ENCODE measurements around the gene SMG6. TPM values are rescaled to one million over a fixed set of nuclear protein-coding genes. Genes with fewer than 3 reads are reported as not detected.

SMG6 gene
- total and polyA plus RNA-seq, 2 of the 13 experiments (the other 11 are each of a cell fraction or from before 2014, with no cell fraction given): 4.6 to 14.6 TPM

DNA sequence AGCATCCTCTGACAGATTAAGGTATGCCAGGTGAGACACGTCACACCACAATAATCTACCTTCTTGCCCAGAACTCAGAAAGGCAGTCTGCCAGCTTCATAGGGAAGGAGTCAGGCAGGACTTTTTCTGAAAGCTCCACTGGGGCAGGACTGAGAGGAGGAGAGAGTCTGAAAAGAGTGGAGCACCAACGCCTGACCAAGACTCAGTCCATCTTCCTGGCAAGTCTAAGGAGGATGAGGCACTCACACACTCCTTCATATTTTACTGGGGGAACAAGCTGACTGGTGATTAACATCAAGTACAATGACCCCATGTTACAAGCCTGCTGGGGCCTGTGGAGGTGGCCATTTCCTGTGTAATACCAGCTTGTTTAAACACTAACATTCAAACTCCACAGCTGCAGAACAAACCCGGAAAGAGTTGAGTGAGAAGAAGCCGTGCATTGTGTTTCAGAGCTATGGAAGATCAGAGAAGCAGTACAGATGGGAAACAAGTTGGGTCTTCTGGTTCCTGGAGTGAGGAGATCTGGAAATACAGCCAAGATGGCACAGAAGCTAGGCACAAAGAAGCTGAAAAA lies 126.3 kb downstream of the SMG6 start (continued):
- TF ChIP-seq FOXO1 (CRISPR knock-in tag; IDR thresholded peaks at IDR 0.05) (peak; percentile 25; the same call in 1 of the 2 replicates), MAFG (CRISPR knock-in tag; IDR thresholded peaks at IDR 0.05) (no peak), ZBTB38 (CRISPR knock-in tag; IDR thresholded peaks at IDR 0.05) (no peak), KAT8 (CRISPR knock-in tag; IDR thresholded peaks at IDR 0.05) (peak; percentile 60), ZNF749 (CRISPR knock-in tag; IDR thresholded peaks at IDR 0.05; ENCODE audit: borderline replicate concordance) (no peak), RBFOX2 (IDR thresholded peaks at IDR 0.05; ENCODE audit: low read depth, low read length) (no peak), FOXA1 (IDR thresholded peaks at IDR 0.05) (no peak), FOXA1 (CRISPR knock-in tag; IDR thresholded peaks at IDR 0.05) (peak; percentile 57; the same call in 1 of the 2 replicates), ZNF614 (CRISPR knock-in tag; IDR thresholded peaks at IDR 0.05; ENCODE audit: borderline replicate concordance) (peak; percentile 55; the same call in 1 of the 2 replicates), ZNF672 (CRISPR knock-in tag; IDR thresholded peaks at IDR 0.05) (no peak), ZNF772 (CRISPR knock-in tag; IDR thresholded peaks at IDR 0.05) (no peak), ZNF33B (CRISPR knock-in tag; IDR thresholded peaks at IDR 0.05) (no peak), ZNF224 (CRISPR knock-in tag; IDR thresholded peaks at IDR 0.05) (no peak), ZNF775 (CRISPR knock-in tag; IDR thresholded peaks at IDR 0.05; ENCODE audit: borderline replicate concordance) (no peak), ZFP41 (CRISPR knock-in tag; IDR thresholded peaks at IDR 0.05; ENCODE audit: borderline replicate concordance) (no peak), NPAS2 (CRISPR knock-in tag; IDR thresholded peaks at IDR 0.05; ENCODE audit: borderline replicate concordance) (no peak), SALL1 (CRISPR knock-in tag; IDR thresholded peaks at IDR 0.05) (peak; percentile 21; the same call in 1 of the 2 replicates), ZNF720 (CRISPR knock-in tag; IDR thresholded peaks at IDR 0.05) (no peak), RFX1 (IDR thresholded peaks at IDR 0.05) (no peak), KAT7 (CRISPR knock-in tag; IDR thresholded peaks at IDR 0.05; ENCODE audit: borderline replicate concordance) (no peak), ZNF34 (CRISPR knock-in tag; IDR thresholded peaks at IDR 0.05; ENCODE audit: borderline replicate concordance) (no peak), CEBPB (IDR thresholded peaks at IDR 0.05; ENCODE audit: borderline replicate concordance, low read depth, low read length) (no peak)
- TF ChIP-seq, protein P1, sequence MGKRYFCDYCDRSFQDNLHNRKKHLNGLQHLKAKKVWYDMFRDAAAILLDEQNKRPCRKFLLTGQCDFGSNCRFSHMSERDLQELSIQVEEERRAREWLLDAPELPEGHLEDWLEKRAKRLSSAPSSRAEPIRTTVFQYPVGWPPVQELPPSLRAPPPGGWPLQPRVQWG (CRISPR knock-in tag; IDR thresholded peaks at IDR 0.05; ENCODE audit: borderline replicate concordance, low read depth): no peak
- TF ChIP-seq, protein P2, sequence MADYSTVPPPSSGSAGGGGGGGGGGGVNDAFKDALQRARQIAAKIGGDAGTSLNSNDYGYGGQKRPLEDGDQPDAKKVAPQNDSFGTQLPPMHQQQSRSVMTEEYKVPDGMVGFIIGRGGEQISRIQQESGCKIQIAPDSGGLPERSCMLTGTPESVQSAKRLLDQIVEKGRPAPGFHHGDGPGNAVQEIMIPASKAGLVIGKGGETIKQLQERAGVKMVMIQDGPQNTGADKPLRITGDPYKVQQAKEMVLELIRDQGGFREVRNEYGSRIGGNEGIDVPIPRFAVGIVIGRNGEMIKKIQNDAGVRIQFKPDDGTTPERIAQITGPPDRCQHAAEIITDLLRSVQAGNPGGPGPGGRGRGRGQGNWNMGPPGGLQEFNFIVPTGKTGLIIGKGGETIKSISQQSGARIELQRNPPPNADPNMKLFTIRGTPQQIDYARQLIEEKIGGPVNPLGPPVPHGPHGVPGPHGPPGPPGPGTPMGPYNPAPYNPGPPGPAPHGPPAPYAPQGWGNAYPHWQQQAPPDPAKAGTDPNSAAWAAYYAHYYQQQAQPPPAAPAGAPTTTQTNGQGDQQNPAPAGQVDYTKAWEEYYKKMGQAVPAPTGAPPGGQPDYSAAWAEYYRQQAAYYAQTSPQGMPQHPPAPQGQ (CRISPR knock-in tag; IDR thresholded peaks at IDR 0.05; ENCODE audit: borderline replicate concordance): no peak
- TF ChIP-seq, protein P3, sequence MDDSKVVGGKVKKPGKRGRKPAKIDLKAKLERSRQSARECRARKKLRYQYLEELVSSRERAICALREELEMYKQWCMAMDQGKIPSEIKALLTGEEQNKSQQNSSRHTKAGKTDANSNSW (CRISPR knock-in tag; IDR thresholded peaks at IDR 0.05; ENCODE audit: borderline replicate concordance): no peak
- TF ChIP-seq, protein P4, sequence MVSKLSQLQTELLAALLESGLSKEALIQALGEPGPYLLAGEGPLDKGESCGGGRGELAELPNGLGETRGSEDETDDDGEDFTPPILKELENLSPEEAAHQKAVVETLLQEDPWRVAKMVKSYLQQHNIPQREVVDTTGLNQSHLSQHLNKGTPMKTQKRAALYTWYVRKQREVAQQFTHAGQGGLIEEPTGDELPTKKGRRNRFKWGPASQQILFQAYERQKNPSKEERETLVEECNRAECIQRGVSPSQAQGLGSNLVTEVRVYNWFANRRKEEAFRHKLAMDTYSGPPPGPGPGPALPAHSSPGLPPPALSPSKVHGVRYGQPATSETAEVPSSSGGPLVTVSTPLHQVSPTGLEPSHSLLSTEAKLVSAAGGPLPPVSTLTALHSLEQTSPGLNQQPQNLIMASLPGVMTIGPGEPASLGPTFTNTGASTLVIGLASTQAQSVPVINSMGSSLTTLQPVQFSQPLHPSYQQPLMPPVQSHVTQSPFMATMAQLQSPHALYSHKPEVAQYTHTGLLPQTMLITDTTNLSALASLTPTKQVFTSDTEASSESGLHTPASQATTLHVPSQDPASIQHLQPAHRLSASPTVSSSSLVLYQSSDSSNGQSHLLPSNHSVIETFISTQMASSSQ (IDR thresholded peaks at IDR 0.05; ENCODE audit: low read depth): no peak
- TF ChIP-seq, protein P4 (CRISPR knock-in tag; IDR thresholded peaks at IDR 0.05; ENCODE audit: borderline replicate concordance): no peak

Measured in HepG2 (cell line).